ENCODE results near the gene WDR93.
"Not testable (repeated sequence)": the region's sequence is repeated elsewhere in the genome, so short reads cannot be mapped to it uniquely, and the experiment has no call there.

WDR93 gene

DNA sequence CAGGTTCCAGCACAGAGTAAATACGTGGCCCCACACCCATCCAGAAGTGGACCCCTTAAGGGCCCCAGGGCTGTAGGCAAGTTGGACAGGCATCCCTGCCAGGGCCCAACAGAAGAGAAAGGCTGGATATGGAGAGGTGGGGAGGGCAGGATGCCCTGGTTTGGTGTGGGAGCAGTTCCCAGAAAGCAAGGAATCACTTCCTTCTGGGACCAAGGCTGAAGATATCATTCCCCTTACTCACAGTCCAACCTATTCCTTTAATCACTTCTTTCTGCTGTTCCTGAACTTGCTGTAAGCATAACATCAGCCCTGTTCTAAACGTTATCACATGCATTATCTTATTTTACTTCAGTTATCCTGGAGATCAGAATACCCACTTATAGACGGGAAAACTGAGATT is 79.4 kb downstream of the WDR93 start:
- DNase-seq (ENCODE audit: low spot score): no peak

DNA sequence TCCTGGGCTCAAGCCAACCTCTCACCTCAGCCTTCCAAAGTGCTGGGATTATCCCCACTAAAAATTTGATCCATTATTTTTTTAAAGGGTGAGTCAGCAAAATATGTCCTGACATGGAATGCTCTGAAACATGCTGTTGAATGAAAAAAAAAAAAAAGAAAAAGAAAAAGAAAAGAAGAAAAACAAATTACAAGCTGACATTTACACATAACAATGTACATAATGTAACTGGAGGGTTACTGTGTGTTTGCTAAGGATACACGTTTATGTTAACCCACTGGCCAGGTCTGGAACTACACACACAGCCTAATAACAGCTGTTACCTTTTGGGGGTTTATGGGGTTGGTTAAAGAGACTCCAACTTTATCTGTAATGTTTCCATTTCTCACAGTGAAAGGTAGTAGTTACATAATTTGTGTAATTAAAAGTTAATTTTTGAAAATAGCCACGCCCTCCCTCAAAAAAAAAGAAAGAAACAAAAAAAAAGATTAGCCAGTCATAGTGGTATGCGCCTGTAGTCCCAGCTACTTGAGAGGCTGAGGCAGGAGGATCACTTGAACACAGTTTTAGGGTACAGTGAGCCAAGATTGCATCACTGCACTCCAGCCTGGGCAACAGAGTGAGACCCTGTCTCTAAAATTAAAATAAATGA is 82.4 kb downstream of the WDR93 start:
- DNase-seq (ENCODE audit: low spot score): no peak

DNA sequence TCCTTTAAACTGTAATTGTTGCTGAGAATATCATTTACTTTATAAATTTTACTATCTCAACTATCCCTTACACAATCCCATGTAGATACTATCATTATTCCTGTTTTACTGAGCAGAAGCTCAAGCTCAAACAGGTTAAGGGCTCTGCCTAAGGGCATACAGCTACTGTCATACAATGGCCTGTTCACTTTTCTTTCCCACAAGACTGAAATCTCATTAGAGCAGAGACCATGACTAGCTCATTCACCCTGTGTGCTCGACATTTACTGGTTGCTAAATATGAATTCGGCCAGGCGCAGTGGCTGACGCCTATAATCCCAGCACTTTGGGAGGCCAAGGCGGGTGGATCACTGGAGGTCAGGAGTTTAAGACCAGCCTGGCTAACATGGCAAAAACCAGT is 83.9 kb downstream of the WDR93 start:
- no peak for DNase-seq (ENCODE audit: low spot score)

DNA sequence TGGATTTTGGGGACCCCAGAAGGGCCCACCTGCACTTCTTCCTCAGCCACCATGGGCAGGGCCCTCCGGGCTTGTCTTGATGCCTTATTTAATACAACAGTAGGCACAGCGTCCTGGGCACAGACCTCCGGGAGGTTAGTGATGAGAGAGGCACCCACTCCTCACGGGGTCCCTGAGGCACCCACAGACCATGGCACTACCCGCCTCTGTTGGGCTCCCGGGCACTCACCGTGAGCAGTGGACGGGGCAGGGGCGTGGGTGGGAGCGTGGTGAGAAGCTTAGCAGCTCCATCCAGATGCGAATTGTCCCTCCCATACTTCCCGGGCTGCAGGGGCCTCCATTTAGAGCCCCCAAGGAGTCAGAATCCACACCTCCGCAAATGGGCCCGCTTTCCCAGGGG is 85.2 kb downstream of the WDR93 start:
- DNase-seq (ENCODE audit: low spot score): no peak

DNA sequence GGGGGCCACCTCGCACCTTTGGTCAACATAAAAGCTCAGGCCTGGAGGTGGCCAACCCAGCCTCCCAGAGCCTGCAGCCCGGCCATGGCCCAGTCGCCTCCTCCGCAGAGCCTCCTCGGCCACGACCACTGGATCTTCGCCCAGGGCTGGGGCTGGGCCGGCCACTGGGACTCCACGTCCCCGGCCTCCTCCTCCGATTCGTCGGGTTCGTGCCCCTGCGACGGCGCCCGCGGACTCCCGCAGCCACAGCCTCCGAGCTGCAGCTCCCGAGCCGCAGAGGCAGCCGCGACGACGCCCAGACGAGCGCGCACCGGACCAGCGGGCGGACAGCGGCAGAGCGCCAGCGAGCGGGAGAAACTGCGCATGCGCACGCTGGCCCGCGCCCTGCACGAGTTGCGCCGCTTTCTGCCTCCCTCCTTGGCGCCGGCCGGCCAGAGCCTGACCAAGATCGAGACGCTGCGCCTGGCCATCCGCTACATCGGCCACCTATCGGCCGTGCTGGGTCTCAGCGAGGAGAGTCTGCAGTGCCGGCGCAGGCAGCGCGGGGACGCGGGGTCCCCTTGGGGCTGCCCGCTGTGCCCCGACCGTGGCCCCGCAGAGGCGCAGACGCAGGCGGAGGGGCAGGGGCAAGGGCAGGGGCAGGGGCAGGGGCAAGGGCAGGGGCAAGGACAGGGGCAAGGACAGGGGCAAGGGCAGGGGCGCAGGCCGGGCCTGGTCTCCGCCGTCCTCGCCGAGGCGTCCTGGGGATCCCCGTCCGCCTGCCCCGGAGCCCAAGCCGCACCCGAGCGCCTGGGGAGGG is 85.9 kb downstream of the WDR93 start, which contains the start of gene MESP2:
Gene MESP2 (plus strand): TSS at position 59 of the 799 bp plus-strand sequence. CDS start 26 bp downstream, at position 85.
- peak; percentile 89 for DNase-seq (ENCODE audit: low spot score)

DNA sequence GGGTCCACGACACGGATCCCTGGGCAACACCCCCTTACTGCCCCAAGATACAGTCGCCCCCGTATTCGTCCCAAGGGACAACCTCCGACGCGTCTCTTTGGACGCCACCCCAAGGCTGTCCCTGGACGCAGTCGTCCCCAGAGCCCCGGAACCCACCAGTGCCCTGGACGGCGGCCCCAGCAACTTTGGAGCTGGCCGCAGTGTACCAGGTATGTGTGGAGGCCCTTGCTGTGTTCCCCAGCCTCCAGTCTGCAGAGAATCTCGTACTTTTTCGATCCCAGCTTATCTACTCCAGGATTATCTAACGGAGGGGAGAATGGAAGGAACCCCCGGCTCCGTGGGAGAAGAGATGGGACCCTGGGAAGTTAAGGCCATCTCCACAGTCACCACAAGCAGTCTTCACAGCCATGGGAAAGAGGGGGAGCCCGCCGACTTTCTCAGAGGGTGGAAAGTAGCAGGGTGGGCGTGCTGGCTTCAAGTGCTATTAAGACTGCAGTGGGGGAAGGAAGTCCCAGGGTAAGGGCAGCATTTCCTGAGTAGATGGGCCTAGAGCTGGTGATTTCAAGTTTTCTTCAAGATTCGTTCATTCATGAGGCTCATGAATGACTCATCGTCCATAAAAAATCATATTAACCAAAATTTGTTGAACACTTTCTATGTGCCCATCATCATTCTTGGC is 86.6 kb downstream of the WDR93 start:
- no peak for DNase-seq (ENCODE audit: low spot score)

DNA sequence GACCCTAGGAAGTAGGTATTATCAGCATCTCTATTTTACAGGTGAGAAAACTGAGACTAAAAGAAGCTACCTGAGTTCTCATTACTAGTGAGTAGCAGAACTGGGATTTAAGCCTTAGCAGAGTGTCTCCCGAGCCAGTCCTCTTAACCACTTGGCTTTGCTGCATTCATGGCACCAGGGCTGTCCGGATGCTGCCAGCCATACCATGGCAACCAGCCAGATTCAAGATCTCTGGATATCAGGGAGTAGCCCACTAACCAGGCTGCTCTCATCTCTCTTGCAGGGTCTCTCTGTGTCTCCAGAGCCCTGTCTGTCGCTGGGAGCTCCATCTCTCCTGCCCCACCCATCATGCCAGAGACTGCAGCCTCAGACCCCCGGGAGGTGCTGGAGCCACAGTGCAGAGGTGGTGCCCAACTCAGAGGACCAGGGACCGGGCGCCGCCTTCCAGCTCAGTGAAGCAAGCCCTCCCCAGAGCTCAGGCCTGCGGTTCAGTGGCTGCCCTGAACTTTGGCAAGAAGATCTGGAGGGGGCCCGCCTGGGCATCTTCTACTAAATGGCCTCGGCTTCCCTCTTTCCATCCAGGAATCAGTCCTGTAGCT is 87.3 kb downstream of the WDR93 start:
- no peak for DNase-seq (ENCODE audit: low spot score)

DNA sequence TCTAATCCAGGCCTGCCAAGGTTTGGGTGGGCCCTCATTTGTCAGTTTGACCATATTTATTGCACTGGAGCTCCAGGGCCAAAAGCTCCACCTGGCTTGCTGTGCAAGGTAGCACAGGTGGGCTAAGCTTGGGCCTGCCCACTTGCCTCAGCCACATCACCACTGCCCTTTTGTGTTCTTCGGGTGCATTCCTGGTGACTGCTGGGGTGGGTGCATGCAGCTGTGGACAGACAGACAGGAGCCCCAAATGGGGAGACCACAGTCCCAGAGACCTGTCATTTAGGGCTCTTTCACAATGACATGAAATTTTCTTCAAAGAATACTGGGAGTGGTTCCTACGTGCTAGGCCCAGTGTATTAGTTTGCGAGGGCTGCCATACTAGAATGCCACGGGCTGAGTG is 88.2 kb downstream of the WDR93 start:
- no peak for DNase-seq (ENCODE audit: low spot score)

DNA sequence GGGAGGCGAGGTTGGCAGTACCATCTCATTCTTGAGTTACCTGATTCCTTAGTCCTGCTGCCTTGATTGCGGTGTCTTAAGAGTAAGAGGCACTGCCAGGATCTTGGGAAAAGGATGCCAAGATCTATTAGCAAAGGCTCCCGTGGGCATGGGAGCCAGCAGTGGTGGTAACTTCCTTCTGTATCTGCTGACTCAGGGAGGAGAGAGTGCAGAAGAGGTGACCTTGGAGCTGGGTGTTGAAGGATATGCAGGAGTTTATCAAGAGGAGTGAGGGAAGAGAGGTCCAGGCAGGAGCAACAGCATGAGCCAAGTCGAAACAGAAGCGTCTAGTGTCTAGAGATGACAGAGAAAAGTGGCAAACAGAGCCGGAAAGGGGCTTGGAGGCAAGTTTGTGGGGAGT is 90.0 kb downstream of the WDR93 start:
- no peak for DNase-seq (ENCODE audit: low spot score)

DNA sequence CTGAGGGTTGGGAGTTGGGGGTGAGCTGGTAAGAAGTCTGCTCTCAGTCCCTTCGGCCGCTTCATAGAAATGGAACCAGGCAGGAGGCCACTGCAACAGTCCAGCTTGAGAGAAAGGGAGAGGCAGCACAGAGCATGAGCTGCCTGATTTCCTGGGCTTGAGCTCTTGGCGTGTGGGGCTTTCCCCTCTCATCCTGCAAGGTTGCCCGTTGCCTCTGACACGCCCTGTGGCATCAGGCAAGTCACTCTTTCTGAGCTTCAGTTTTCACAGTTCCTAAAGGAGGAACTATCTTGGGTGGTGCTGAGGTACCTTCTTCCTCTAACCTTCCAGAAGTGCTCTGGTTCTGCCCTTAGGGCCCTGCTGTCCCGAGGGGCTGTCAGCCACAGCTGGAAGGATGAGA is 90.4 kb downstream of the WDR93 start:
- DNase-seq (ENCODE audit: low spot score): no peak

DNA sequence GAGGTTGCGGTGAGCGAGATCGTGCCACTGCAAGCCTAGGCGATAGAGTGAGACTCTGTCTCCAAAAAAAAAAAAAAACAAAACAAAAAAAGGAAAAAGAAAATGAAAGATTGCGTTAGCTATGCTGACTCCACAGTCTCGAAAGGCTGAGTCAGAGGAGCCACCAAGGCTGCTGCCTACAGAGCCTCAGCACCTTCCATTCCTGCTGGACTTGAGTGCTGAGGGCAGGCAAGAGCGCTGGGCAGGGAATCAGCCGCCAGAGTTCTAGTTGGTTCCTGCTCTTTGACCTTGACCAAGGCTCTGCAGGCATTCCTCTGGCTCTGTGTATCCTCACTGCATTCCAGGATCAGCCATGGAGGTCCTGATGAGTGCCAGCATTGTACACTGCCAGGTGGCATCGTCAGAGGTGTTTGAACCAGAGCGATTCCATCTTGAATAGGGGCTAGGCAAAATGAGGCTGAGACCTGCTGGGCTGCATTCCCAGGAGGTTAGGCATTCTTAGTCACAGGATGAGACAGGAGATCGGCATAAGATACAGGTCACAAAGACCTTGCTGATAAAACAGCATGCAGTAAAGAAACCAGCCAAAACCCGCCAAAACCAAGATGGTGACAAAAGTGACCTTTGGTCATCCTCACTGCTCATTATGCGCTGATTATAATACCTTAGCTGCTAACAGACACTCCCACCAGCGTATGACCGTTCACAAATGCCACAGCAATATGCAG is 91.4 kb downstream of the WDR93 start:
- peak; percentile 47 for DNase-seq (ENCODE audit: low spot score)

DNA sequence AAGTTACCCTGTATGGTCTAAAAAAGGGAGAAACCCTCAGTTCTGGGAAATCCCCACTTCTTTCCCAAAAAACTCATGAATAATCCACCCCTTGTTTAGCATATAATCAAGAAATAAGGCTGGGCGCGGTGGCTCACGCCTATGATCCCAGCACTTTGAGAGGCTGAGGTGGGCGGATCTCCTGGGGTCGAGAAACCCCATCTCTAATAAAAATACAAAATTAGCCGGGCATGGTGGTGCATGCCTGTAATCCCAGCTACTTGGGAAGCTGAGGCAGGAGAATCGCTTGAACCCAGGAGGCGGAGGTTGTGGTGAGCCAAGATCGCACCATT is 92.0 kb downstream of the WDR93 start:
- not testable (repeated sequence) for DNase-seq (ENCODE audit: low spot score)

DNA sequence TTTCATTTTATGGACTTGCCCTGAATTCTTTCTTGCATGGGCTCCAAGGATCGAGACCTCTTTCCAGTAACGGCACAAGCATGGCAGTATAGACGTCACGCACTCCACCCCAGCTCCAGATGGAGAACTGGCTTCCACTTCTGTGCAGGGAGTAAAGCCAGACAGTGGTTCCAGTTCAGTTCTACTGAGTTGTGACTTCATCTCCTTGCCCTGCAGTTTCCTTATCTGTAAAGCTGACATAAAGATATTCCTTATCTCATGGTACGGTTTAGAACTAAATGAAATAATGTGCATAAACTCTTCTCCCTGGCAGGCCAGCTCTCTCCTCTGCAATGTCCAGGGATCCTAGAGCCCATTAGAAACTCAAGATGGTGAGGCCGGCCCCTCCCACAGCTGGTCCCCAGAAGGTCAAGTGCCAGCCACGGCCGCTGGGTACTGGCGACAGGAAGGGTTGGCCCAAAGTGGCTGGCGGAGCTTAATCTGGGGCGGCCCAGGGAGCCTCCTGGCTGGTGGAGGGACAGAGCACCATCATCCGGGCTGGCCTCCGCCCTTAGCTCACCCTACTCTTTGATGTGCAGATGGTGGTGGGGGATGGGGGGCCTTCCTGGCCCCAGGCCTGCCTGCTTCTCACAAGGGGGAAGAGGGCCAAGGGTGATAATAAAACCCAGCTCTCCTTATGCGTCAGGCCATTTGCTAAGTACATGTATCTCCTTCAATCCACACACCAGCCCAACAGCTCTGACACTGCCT is 92.7 kb downstream of the WDR93 start:
- DNase-seq (ENCODE audit: low spot score): no peak

DNA sequence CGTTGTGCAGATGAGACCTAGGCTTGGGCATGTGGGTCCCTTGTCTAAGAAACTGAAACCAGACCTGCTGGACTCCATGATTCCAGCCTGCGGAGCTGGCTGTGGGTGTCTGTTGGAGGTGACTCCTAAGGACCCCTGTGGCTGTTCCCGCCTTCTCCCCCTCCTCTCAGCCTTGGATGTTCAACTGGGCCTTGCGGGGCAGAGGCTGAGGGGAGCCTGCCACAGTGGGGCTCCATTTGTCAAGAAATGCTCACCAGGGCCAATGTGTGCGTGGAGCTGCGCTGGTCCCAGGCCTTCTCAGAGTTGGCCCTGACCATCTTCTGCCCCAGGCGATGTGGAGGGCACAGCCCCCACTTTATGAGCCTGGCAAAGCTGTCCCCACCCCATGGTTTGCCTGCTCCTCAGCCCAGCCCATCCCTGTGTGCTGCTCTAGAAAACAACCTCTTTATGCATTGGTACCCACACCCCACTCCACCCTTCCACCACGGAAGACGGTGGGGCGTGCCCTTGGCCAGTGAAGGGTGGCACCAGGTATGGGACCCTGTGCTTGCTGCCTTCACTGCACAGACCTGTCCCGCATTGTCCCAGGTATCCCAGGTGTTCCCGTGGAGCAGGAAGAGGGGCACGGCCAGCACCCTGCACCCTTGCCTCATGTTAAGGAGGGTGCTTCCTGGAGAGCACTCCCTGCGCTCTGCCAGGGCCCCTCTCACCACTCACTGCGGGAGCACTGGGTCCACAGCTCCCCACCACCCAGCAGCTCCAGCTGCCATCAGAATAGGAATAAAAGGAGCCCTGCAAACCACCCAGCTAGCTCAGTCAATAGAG is 93.5 kb downstream of the WDR93 start:
- DNase-seq (ENCODE audit: low spot score): no peak

DNA sequence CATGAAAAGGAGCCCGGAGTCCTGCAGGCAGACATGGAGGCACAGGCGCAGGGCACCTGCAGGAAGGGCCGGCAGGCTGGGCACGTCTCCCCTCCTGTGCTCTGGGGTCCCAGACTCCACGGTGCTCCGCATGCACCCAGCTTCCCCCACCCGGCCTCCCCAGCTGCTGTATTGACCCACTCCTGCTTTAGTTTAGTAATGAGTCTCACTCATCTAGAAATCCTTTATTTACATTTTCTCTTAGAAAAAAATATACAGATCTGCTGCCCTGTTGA is 94.0 kb downstream of the WDR93 start:
- no peak for DNase-seq (ENCODE audit: low spot score)

DNA sequence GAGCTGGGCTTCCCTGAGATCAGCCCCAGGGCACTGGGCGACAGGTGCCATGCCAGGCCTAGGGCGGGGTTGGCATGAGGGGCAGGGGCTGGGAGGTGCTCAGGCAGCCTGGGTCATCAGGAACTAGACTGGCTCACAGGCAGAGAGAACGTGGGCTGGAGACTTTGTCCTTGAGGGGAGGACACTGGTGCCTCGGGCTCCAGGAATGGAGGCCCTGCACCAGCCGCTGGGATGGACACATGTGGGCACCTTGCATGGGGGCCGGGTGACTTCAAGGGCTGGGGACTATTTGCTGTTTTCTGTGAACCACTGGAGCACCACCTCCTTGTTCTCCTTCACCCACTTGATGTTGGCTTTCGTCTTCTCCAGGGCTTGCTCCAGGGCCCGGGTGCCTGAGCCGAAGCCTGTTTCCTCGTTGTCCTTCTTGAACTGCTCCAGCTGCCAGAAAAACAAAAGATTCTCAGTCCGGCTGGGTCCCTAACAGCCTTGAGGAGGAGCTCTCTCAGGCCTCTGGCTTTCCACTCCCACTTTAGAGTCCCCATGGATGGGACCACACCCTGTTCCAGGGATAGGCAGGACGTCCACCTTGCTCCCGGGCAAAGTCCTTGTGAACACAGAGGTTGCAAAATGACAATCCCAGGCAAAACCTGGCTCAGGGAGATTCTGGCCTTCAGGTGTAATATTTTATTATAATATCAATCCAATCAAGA is 94.6 kb downstream of the WDR93 start:
- peak; percentile 85 for DNase-seq (ENCODE audit: low spot score)

DNA sequence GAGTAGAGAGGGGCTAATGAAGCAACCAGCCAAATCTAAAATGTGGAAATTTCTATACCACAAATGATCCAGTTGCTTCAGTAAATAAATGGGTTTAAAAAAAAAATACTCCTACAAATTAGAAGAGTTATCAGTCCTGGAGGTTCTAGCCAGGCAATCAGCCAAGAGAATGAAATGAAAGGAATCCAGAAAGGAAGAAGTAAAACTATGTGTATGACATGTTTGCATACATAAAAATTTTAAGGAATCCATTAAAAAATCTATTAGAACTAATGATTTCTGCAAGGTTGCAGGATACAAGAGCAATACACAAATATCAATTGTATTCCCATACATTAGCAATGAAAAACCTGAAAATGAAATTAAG is 95.1 kb downstream of the WDR93 start:
- DNase-seq (ENCODE audit: low spot score): no peak

DNA sequence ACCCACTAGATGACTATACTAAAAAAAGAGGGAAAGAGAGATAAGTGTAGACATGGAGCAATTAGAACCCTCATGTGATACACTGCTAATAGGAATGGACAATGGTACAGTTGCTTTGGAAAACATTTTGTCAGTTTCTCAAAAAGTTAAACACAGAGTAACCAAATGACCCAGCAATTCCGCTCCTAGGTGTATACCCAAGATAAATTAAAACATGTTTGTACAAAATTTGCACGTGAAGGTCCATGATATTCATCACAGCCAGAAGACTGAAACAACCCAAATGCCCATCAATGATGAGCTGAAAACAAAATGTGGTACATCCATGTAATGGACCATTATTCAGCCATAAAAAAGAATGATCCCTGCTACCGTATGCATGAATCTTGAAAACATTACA is 97.3 kb downstream of the WDR93 start:
- DNase-seq (ENCODE audit: low spot score): no peak

DNA sequence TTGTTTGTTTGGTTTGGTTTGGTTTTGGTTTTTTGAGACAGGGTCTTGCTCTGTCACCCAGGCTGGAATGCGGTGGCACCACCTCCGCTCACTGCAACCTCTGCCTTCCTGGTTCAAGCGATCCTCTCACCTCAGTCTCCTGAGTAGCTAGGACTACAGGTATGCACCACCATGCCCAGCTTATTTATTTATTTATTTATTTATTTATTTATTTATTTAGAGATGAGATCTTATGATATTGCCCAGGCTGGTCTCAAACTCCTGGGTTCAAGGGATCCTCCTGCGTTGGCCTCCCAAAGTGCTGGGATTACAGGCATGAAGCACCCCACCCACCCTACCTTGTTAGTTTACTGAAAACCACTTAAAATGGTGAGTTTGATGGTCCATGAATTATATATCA is 98.0 kb downstream of the WDR93 start:
- not testable (repeated sequence) for DNase-seq (ENCODE audit: low spot score)

DNA sequence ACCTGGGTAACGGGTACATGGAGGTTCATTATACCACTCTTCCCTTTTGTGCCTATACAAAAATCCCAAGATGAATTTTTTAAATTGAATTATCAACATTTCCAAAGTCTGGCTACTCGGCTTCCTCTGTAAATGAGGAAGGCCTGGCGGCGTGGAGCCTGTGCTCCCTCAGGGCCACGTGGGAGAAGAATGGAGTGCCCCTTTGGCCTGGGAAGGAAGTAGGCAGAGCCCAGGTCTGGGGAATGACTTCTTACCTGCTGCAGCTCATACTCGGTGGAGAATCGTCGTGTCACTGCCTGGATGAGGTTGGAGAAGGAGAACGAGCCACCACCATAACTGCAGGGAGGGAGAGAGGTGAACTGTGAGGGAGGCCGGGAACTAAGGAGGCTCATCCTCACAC is 99.6 kb downstream of the WDR93 start:
- DNase-seq (ENCODE audit: low spot score): no peak
